Measurements from ENCODE around the gene BEST2. TPM values are rescaled to one million over a fixed set of nuclear protein-coding genes. Genes with fewer than 3 reads are reported as not detected.
A peak's percentile ranks its signal among the peaks of the same experiment; 100 is the strongest.

The BEST2 gene
- total RNA-seq, 1 donor from 2014 or later, result not detected

DNA sequence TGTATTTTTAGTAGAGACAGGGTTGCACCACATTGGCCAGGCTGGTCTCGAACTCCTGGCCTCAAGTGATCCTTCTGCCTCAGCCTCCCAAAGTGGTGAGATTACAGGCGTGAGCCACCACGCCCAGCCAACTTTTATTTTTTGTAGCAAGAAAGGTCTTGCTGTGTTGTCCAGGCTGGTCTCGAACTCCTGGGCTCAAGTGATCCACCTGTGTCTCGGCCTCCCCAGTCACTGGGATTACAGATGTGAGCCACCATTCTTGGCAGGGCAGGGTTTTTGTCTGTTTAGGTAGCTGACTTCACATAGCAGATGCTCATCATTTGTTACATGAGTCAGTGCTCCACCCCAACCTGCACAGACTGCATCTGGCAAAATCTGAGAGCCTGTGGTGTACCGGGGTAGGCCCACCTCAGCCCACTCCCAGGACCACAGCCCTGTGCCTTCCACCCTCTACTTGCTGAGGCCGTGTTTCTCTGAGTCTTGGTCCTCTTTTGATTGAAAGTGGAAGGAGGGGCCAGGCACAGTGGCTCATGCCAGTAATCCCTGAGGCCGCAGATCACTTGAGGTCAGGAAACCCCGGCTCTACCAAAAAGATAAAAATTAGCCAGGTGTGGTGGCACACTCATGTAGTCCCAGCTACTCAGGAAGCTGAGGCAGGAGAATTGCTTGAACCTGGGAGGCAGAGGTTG is 23.7 kb upstream of the BEST2 start:
- DNase-seq (ENCODE audit: low read depth), result no peak
- Histone ChIP-seq H3K4me3 (ENCODE audit: low read depth, low read length) (no peak overlapping the region), H3K36me3 (ENCODE audit: control insufficient read depth, insufficient read depth, low read length) (peaks cover 5% of the 10 kb centered on the region), H3K27me3 (ENCODE audit: control insufficient read depth, insufficient read depth, low read length) (no peaks in the 10 kb centered on the region)
- TF ChIP-seq, protein P1, sequence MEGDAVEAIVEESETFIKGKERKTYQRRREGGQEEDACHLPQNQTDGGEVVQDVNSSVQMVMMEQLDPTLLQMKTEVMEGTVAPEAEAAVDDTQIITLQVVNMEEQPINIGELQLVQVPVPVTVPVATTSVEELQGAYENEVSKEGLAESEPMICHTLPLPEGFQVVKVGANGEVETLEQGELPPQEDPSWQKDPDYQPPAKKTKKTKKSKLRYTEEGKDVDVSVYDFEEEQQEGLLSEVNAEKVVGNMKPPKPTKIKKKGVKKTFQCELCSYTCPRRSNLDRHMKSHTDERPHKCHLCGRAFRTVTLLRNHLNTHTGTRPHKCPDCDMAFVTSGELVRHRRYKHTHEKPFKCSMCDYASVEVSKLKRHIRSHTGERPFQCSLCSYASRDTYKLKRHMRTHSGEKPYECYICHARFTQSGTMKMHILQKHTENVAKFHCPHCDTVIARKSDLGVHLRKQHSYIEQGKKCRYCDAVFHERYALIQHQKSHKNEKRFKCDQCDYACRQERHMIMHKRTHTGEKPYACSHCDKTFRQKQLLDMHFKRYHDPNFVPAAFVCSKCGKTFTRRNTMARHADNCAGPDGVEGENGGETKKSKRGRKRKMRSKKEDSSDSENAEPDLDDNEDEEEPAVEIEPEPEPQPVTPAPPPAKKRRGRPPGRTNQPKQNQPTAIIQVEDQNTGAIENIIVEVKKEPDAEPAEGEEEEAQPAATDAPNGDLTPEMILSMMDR (IDR thresholded peaks at IDR 0.05; ENCODE audit: insufficient read depth, low read length, poor library complexity, severe bottlenecking), result no peak

DNA sequence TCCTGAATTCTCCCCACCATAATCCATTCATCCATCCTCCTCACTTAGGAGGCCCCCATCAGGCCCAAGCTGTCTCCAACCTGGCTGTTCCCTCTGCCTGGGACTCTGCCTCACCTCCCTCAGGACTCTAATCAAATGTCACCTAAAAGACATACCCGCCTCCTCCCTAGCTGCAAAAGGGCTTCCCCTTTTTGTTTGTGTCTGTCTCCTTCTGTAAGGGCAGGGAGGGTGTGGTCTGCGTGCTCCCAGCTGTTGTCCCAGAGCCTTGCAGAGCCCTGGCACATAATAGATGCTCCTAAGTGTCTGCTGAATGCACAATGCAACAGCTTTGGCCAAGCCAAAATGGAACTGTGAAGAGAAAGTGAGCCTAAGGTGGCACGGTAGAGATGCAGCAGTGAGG is 21.5 kb upstream of the BEST2 start:
- H3K36me3 ChIP-seq (ENCODE audit: control insufficient read depth, insufficient read depth, low read length), result peaks cover 5% of the 10 kb centered on the region
- no peaks in the 10 kb centered on the region for H3K27me3 ChIP-seq (ENCODE audit: control insufficient read depth, insufficient read depth, low read length)
- TF ChIP-seq, protein P1 (IDR thresholded peaks at IDR 0.05; ENCODE audit: insufficient read depth, low read length, poor library complexity, severe bottlenecking), result no peak
- H3K4me3 ChIP-seq (ENCODE audit: low read depth, low read length), result no peak overlapping the region
- no peak for DNase-seq (ENCODE audit: low read depth)

DNA sequence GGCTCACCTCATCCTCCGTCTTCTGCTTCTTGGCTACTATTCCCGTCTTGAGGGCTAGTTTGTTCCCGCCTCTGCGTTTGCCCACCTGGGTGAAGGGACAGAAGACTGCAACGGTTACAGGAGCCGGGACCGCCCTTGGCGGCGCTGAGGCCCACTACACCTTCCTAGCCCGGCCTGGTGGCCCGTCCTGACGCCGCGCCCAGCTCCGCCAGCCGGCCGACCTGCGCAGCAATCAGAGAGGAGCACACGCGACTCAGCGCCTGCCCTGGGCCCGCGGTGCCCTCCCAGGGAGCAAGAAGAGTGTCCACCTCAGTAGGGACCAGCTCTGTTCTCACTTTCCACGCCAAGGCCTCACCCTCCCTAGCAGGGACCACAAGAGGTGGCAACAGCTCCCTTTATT is 20.3 kb upstream of the BEST2 start:
- TF ChIP-seq, protein P1 (IDR thresholded peaks at IDR 0.05; ENCODE audit: insufficient read depth, low read length, poor library complexity, severe bottlenecking), result no peak
- peaks cover 5% of the 10 kb centered on the region for H3K36me3 ChIP-seq (ENCODE audit: control insufficient read depth, insufficient read depth, low read length)
- no peak overlapping the region for H3K4me3 ChIP-seq (ENCODE audit: low read depth, low read length)
- H3K27me3 ChIP-seq (ENCODE audit: control insufficient read depth, insufficient read depth, low read length), result no peaks in the 10 kb centered on the region
- no peak for DNase-seq (ENCODE audit: low read depth)

DNA sequence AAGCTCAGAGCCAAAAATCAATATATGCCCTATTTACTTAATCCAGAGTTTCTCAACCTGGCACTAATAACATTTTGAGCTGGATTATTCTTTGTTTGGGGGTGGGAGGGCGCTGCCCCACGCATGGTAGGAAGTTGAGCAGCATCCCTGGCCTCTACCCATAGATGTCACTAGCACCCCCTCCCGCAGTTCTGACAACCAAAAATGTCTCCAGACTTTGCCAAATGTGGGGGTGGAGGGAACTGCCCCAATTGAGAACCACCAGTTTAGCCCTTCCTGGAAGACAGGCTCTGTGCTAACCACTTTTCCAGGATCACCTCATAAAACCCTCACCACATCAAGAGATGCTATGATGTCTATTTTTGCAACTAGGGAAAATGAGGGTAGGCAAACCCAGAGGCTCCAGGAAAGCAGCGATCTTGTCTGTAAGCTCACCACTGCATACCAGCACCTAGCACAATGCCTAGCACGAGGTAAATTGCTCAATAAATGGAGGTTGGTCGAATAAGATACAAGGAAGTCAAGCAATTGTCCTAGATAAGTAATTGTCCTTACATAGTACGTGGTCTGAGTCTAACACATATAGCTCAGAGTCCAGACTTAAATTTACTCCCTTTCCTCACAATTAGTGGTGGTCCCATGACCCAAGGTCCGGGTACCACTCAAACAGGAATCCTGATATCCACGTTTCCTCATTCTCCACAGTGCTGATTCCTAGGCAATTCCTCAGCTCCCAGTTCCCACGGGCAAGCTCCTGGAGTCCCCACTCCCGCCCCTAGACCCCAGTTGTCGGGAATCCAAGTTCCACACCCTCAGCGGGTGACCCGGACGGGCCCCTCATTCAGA is 18.0 kb upstream of the BEST2 start:
- Histone ChIP-seq H3K4me3 (ENCODE audit: low read depth, low read length) (peak overlapping the region; percentile 86), H3K27me3 (ENCODE audit: control insufficient read depth, insufficient read depth, low read length) (no peaks in the 10 kb centered on the region), H3K36me3 (ENCODE audit: control insufficient read depth, insufficient read depth, low read length) (peaks cover 5% of the 10 kb centered on the region)
- no peak for DNase-seq (ENCODE audit: low read depth)
- TF ChIP-seq, protein P1 (IDR thresholded peaks at IDR 0.05; ENCODE audit: insufficient read depth, low read length, poor library complexity, severe bottlenecking), result peak; percentile 44

DNA sequence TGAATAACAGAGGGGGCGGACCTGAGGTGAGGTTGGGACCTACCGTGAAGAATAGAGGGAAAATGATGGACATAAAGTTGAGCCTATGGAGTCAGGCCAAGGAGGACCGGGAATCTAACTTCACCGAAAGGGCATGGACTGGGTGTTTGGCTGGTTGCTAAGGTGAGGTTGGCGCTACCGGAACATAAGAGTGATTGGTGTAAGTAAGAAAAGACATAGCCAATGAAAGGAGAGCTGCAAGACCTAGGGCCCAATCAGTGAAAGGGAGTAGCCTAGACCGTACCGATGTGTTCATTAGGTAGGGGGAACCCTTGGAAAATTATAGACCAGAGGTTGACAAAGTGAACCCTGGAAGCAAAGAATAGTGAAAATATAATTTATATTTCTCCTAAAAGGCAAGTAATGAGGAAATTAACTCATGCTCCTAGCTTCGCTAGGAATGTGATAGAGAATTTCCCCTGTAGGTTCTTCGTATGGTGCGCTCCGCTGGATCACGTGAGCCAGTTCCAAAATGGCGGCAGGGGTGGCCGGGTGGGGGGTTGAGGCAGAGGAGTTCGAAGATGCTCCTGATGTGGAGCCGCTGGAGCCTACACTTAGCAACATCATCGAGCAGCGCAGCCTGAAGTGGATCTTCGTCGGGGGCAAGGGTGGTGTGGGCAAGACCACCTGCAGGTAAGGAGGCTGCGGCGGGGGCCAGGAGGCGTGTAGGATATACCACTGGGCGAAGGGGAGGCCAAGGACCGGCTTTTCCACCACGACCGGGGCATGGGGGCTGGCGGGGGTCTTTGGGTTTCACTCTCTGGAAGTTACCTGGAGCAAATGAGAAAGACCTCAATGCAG is 14.4 kb upstream of the BEST2 start, which contains the start of gene GET3:
GET3 (plus strand) TSS at position 503 of the 840 bp plus-strand sequence; CDS start at position 512, 9 bp downstream.
- no peaks in the 10 kb centered on the region for H3K27me3 ChIP-seq (ENCODE audit: control insufficient read depth, insufficient read depth, low read length)
- TF ChIP-seq, protein P1 (IDR thresholded peaks at IDR 0.05; ENCODE audit: insufficient read depth, low read length, poor library complexity, severe bottlenecking), result no peak
- peak within 1 kb of the TSS; percentile 91 for H3K4me3 ChIP-seq (ENCODE audit: low read depth, low read length)
- peak; percentile 100 for DNase-seq (ENCODE audit: low read depth)
- no peaks in the 10 kb centered on the region for H3K36me3 ChIP-seq (ENCODE audit: control insufficient read depth, insufficient read depth, low read length)

All from kidney epithelial cell (primary cell).